Panc1 (cell line): Measurements from ENCODE around the gene LRMDA. TPM values are rescaled to one million over a fixed set of nuclear protein-coding genes. Genes with fewer than 3 reads are reported as not detected.

Experiments
- ATAC-seq: fragments of 200-7000 bp; cut with Tn5 transposase; 2 replicates; pipeline ENCODE4 v1.9.1; 2020; ENCODE audit warnings: mild to moderate bottlenecking, moderate library complexity
- BruUV-seq: library from RNA; stranded (reverse); fragments of 400-500 nt; replicated peaks from 2 replicates; lab custom pipeline; 2021; lab: Mats Ljungman, UMichigan
- CTCF ChIA-PET: fragments of 300-600 bp; sonication (Branson Sonifier 250); formaldehyde crosslinking; loops from one replicate; lab custom pipeline; 2022; ENCODE audit warnings: antibody characterized with exemption; lab: Charles Lee
- POLR2A ChIA-PET: fragments of 300-600 bp; sonication (Branson Sonifier 250); formaldehyde crosslinking; loops from one replicate; lab custom pipeline; 2022; ENCODE audit warnings: antibody characterized with exemption; lab: Charles Lee
- DNase-seq: peaks from one replicate; pipeline ENCODE4 v3.0.0-alpha.2; 2010; ENCODE audit warnings: low read depth, low spot score
- H3K27ac ChIP-seq: 2 replicates; pipeline ENCODE4 v1.5.1; 2011; ENCODE audit warnings: mild to moderate bottlenecking, low read length, inconsistent platforms
- H3K27me3 ChIP-seq: fragments of 200-500 bp; sonication (Bioruptor generic); 2 replicates; pipeline ENCODE4 v1.6.0; 2014; ENCODE audit warnings: low read length, inconsistent platforms; ENCODE audit not compliant: control insufficient read depth, insufficient read depth
- H3K36me3 ChIP-seq: fragments of 200-500 bp; sonication (Bioruptor generic); 2 replicates; pipeline ENCODE4 v1.5.1; 2014; ENCODE audit warnings: inconsistent platforms, mild to moderate bottlenecking, low read length, moderate library complexity; ENCODE audit not compliant: control insufficient read depth, insufficient read depth
- H3K4me1 ChIP-seq: 2 replicates; pipeline ENCODE4 v1.5.1; 2011; ENCODE audit warnings: inconsistent platforms, mild to moderate bottlenecking, low read length, moderate library complexity; ENCODE audit not compliant: control insufficient read depth, insufficient read depth
- H3K4me3 ChIP-seq, 2 experiments: 2 replicates each; pipeline ENCODE4 v1.5.1; 2011 to 2012; ENCODE audit warnings: low read depth in 2 of 2, low read length in 2 of 2, mild to moderate bottlenecking in 2 of 2, inconsistent platforms in 1 of 2, moderate library complexity in 1 of 2
- H3K9me3 ChIP-seq: fragments of 200-500 bp; sonication (Bioruptor generic); 2 replicates; pipeline ENCODE4 v1.5.1; 2014; ENCODE audit warnings: low read depth, mild to moderate bottlenecking, inconsistent platforms, low read length, moderate library complexity; ENCODE audit not compliant: control insufficient read depth, insufficient read depth
- CTCF ChIP-seq: fragments of 450-650 bp; IDR thresholded peaks from 2 replicates; pipeline ENCODE4 v1.5.1; 2017; ENCODE audit warnings: mild to moderate bottlenecking
- POLR2AphosphoS5 ChIP-seq: IDR thresholded peaks from 2 replicates; pipeline ENCODE4 v1.6.1; 2012; ENCODE audit warnings: mild to moderate bottlenecking, low read depth, low read length, moderate library complexity
- REST ChIP-seq, 2 experiments: IDR thresholded peaks; 2 replicates each; pipeline ENCODE4 v1.6.1; 2011 to 2012; ENCODE audit warnings: low read depth in 2 of 2, control low read depth in 1 of 2, low read length in 1 of 2, mild to moderate bottlenecking in 1 of 2, moderate library complexity in 1 of 2; ENCODE audit not compliant: insufficient read depth in 1 of 2
- SIN3A ChIP-seq: IDR thresholded peaks from 2 replicates; pipeline ENCODE4 v1.6.1; 2012; ENCODE audit warnings: low read depth, mild to moderate bottlenecking, low read length, moderate library complexity, borderline replicate concordance; ENCODE audit not compliant: insufficient read depth
- TCF7L2 ChIP-seq: IDR thresholded peaks from 2 replicates; pipeline ENCODE4 v1.6.1; 2011; ENCODE audit warnings: mild to moderate bottlenecking, low read depth, low read length, inconsistent platforms
- in situ Hi-C: cut with HindIII; loops from 2 replicates; pipeline ENCODE4 v1.10.0; 2016; ENCODE audit warnings: low sequenced_read_pairs, low pct_unique_long_range_greater_than_20kb
- intact Hi-C: fragments of 100-400 bp; cut with micrococcal nuclease; formaldehyde crosslinking; loops from one replicate; pipeline ENCODE4 v1.10.0; 2022; ENCODE audit not compliant: unreplicated experiment
- total RNA-seq: library from RNA; stranded (reverse); gene quantifications from one replicate; pipeline ENCODE4 v1.2.1, GENCODE V29; 2021; ENCODE audit not compliant: unreplicated experiment

Gene LRMDA
- total RNA-seq, 1 experiment from 2014 or later, result 1.2 TPM

GRCh38 chr10:76024460-76025123, 593.2 kb downstream of the LRMDA start:
- CTCF ChIA-PET, result no interaction called here
- no peak for ATAC-seq
- POLR2A ChIA-PET, result no interaction called here

GRCh38 chr10:76025124-76025477, 593.7 kb downstream of the LRMDA start:
- CTCF ChIA-PET, result no interaction called here
- no TSS peak for BruUV-seq
- ATAC-seq (no peak), DNase-seq (no peak)
- H3K4me1 ChIP-seq, result no peaks in the 10 kb centered on the region
- intact Hi-C loops (no loop called here), in situ Hi-C loops (no loop called here)
- H3K27ac ChIP-seq, result no peak overlapping the region
- no peaks in the 10 kb centered on the region for H3K36me3 ChIP-seq
- TF ChIP-seq POLR2AphosphoS5 (no peak), CTCF (no peak), REST (IDR thresholded peaks at IDR 0.05; ENCODE audit: insufficient read depth in 1 of 2, low read depth in 2 of 2, low read length in 1 of 2) (no peak), SIN3A (no peak), TCF7L2 (no peak)
- peaks cover 2% of the 10 kb centered on the region; the same call in 1 of the 2 replicates for H3K27me3 ChIP-seq
- no peaks in the 10 kb centered on the region for H3K9me3 ChIP-seq
- POLR2A ChIA-PET, result no interaction called here
- H3K4me3 ChIP-seq, result no peak overlapping the region

More at GRCh38 chr10:76024460-76025123, 593.2 kb downstream of the LRMDA start:
- Histone ChIP-seq H3K4me3 (no peak overlapping the region), H3K9me3 (no peaks in the 10 kb centered on the region), H3K27ac (no peak overlapping the region), H3K4me1 (no peaks in the 10 kb centered on the region), H3K36me3 (no peaks in the 10 kb centered on the region), H3K27me3 (peaks cover 2% of the 10 kb centered on the region; the same call in 1 of the 2 replicates)
- in situ Hi-C loops, result no loop called here
- no peak for DNase-seq
- intact Hi-C loops, result no loop called here
- BruUV-seq, result no TSS peak
- TF ChIP-seq POLR2AphosphoS5 (no peak), REST (IDR thresholded peaks at IDR 0.05; ENCODE audit: insufficient read depth in 1 of 2, low read depth in 2 of 2, low read length in 1 of 2) (no peak), CTCF (no peak), TCF7L2 (no peak), SIN3A (no peak)
